ENCODE measurements around the gene GPR146. TPM values are rescaled to one million over a fixed set of nuclear protein-coding genes. Genes with fewer than 3 reads are reported as not detected.

GPR146 gene
- total RNA-seq, 4 donors from 2014 or later, result 9.2 to 14.5 TPM; not detected in 2

- H3K36me3 ChIP-seq, result no peaks in the 10 kb centered on the region
- TF ChIP-seq POLR2AphosphoS5 (IDR thresholded peaks at IDR 0.05) (no peak), EP300 (IDR thresholded peaks at IDR 0.05; ENCODE audit: low read depth) (no peak), CTCF (IDR thresholded peaks at IDR 0.05) (no peak), POLR2A (IDR thresholded peaks at IDR 0.05) (no peak)
- no peak overlapping the region for H3K4me3 ChIP-seq
- H3K27me3 ChIP-seq, result no peaks in the 10 kb centered on the region
- intact Hi-C loops (cut with DNase I; ENCODE audit: low total_unique reads), result no loop called here
- H3K9me3 ChIP-seq, result no peaks in the 10 kb centered on the region
- no peak for DNase-seq
- H3K27ac ChIP-seq, result no peak overlapping the region
- WGBS, 2 donors (ENCODE audit: low coverage in 1 of 2), result 92 to 100% methylated on average over 2 to 40 of the region's 40 CpGs
- in situ Hi-C loops (cut with MboI; ENCODE audit: low pct_ligation_motif_present in 1 of 4, low pct_unique_long_range_greater_than_20kb in 1 of 4, low sequenced_read_pairs in 3 of 4), result no loop called here
- peaks cover 0 to 15% (median 6%) of the 10 kb centered on the region in 4 donors for H3K4me1 ChIP-seq
These were observed 48.6 kb downstream of the GPR146 start for GRCh38 chr7:1092806-1093501.

GRCh38 chr7:1093502-1093843, 49.1 kb downstream of the GPR146 start:
- in situ Hi-C loops (cut with MboI; ENCODE audit: low pct_ligation_motif_present in 1 of 4, low pct_unique_long_range_greater_than_20kb in 1 of 4, low sequenced_read_pairs in 3 of 4) (no loop called here), intact Hi-C loops (cut with DNase I; ENCODE audit: low total_unique reads) (no loop called here)
- Histone ChIP-seq H3K4me1 (peaks cover 0 to 10% (median 4%) of the 10 kb centered on the region in 4 donors), H3K36me3 (no peaks in the 10 kb centered on the region), H3K9me3 (no peaks in the 10 kb centered on the region), H3K27ac (no peak overlapping the region), H3K4me3 (no peak overlapping the region), H3K27me3 (no peaks in the 10 kb centered on the region)
- TF ChIP-seq EP300 (IDR thresholded peaks at IDR 0.05; ENCODE audit: low read depth) (no peak), CTCF (IDR thresholded peaks at IDR 0.05) (no peak), POLR2AphosphoS5 (IDR thresholded peaks at IDR 0.05) (no peak), POLR2A (IDR thresholded peaks at IDR 0.05) (no peak)
- 73 to 88% methylated on average over 2 to 14 of the region's 14 CpGs for WGBS, 2 donors (ENCODE audit: low coverage in 1 of 2)
- DNase-seq, result no peak

- TF ChIP-seq CTCF (IDR thresholded peaks at IDR 0.05), result no peak
- peaks cover 0 to 8% (median 3%) of the 10 kb centered on the region in 4 donors for H3K4me1 ChIP-seq
- no peak for DNase-seq
- WGBS, 2 donors (ENCODE audit: low coverage in 1 of 2), result 92% methylated on average over 20 of the region's 20 CpGs; no CpG with 5 or more reads in 1 of the 2 donors
- no peaks in the 10 kb centered on the region for H3K27me3 ChIP-seq
- no peak overlapping the region for H3K27ac ChIP-seq
- H3K9me3 ChIP-seq, result no peaks in the 10 kb centered on the region
- H3K36me3 ChIP-seq, result no peaks in the 10 kb centered on the region
- no peak overlapping the region for H3K4me3 ChIP-seq
- in situ Hi-C loops (cut with MboI; ENCODE audit: low pct_ligation_motif_present in 1 of 4, low pct_unique_long_range_greater_than_20kb in 1 of 4, low sequenced_read_pairs in 3 of 4) (no loop called here), intact Hi-C loops (cut with DNase I; ENCODE audit: low total_unique reads) (no loop called here)
These were observed 49.7 kb downstream of the GPR146 start for GRCh38 chr7:1093916-1094508.

GRCh38 chr7:1094870-1095269, 50.5 kb downstream of the GPR146 start:
- Histone ChIP-seq H3K27ac (peak overlapping the region in 1 of 4 donors; percentile 25), H3K9me3 (no peaks in the 10 kb centered on the region), H3K4me3 (no peak overlapping the region), H3K36me3 (no peaks in the 10 kb centered on the region), H3K27me3 (no peaks in the 10 kb centered on the region), H3K4me1 (peaks cover 0 to 8% (median 3%) of the 10 kb centered on the region in 4 donors)
- intact Hi-C loops (cut with DNase I; ENCODE audit: low total_unique reads) (no loop called here), in situ Hi-C loops (cut with MboI; ENCODE audit: low pct_ligation_motif_present in 1 of 4, low pct_unique_long_range_greater_than_20kb in 1 of 4, low sequenced_read_pairs in 3 of 4) (no loop called here)
- WGBS, 2 donors (ENCODE audit: low coverage in 1 of 2), result 91% methylated on average over 9 of the region's 14 CpGs; no CpG with 5 or more reads in 1 of the 2 donors
- TF ChIP-seq POLR2A (IDR thresholded peaks at IDR 0.05) (no peak), EP300 (IDR thresholded peaks at IDR 0.05; ENCODE audit: low read depth) (no peak), POLR2AphosphoS5 (IDR thresholded peaks at IDR 0.05) (no peak), CTCF (IDR thresholded peaks at IDR 0.05) (no peak)
- no peak for DNase-seq

Data from transverse colon (tissue), 4 donors.